Endothelial cell of umbilical vein (primary cell): ENCODE data around the gene CTIF. TPM values are rescaled to one million over a fixed set of nuclear protein-coding genes. Genes with fewer than 3 reads are reported as not detected.

Experiments
- BruUV-seq: library from RNA; stranded (reverse); fragments of 400-500 nt; replicated peaks from 2 replicates; lab custom pipeline; 2021; lab: Mats Ljungman, UMichigan
- CTCF ChIA-PET: fragments of 300-600, 350-600 bp; sonication (Branson Sonifier 250); formaldehyde crosslinking; loops from one replicate; lab custom pipeline; 2021; ENCODE audit warnings: antibody characterized with exemption, inconsistent platforms; lab: Charles Lee
- POLR2A ChIA-PET: fragments of 300-600, 350-600 bp; sonication (Branson Sonifier 250); formaldehyde crosslinking; loops from one replicate; lab custom pipeline; 2021; ENCODE audit warnings: antibody characterized with exemption, inconsistent platforms; lab: Charles Lee
- DNase-seq: peaks from one replicate; pipeline ENCODE4 v3.0.0-alpha.2; 2011; ENCODE audit warnings: low read depth, low spot score
- FAIRE-seq: peaks from 2 replicates; lab custom pipeline; 2011; peaks lifted over from hg19 to GRCh38; lab: Jason Lieb, UNC
- H2AFZ ChIP-seq: 2 replicates; pipeline ENCODE4 v1.6.0; 2012; ENCODE audit warnings: low read depth, low read length, control low read depth, inconsistent platforms
- H3K27ac ChIP-seq: 2 replicates; pipeline ENCODE4 v1.5.1; 2011; ENCODE audit warnings: low read depth, mild to moderate bottlenecking, control low read depth, low read length, moderate library complexity; ENCODE audit not compliant: insufficient read depth
- H3K27me3 ChIP-seq, 2 experiments: 2 replicates each; pipeline versions ENCODE4 v1.6.0 to v1.6.1; 2011; ENCODE audit warnings: low read length in 2 of 2, mixed read lengths in 1 of 2; ENCODE audit not compliant: control insufficient read depth in 2 of 2, insufficient read depth in 2 of 2
- H3K36me3 ChIP-seq, 2 experiments: 2 replicates in 1 of 2; 3 replicates in 1 of 2; pipeline ENCODE4 v1.5.1; 2011; ENCODE audit warnings: low read length in 2 of 2, mild to moderate bottlenecking in 1 of 2, moderate library complexity in 1 of 2; ENCODE audit not compliant: control insufficient read depth in 2 of 2, insufficient read depth in 2 of 2; ENCODE audit errors: extremely low read depth in 1 of 2
- H3K4me1 ChIP-seq: 3 replicates; pipeline ENCODE4 v1.5.1; 2011; ENCODE audit warnings: mild to moderate bottlenecking, low read length; ENCODE audit not compliant: control insufficient read depth, insufficient read depth; ENCODE audit errors: extremely low read depth
- H3K4me2 ChIP-seq: 2 replicates; pipeline ENCODE4 v1.6.1; 2011; ENCODE audit warnings: low read length, control low read depth, mixed read lengths; ENCODE audit not compliant: insufficient read depth
- H3K4me3 ChIP-seq, 3 experiments: fragments of 200-600 bp in 1 of 3; sonication (generic), shearing (Covaris generic) in 1 of 3; replicated peaks in 1 of 3; 2 replicates each; pipeline ENCODE4 v1.5.1; 2011 to 2016; ENCODE audit warnings: control low read depth in 3 of 3, low read length in 3 of 3, mild to moderate bottlenecking in 2 of 3, inconsistent platforms in 1 of 3, low read depth in 1 of 3, moderate library complexity in 1 of 3; ENCODE audit not compliant: insufficient read depth in 1 of 3
- H3K79me2 ChIP-seq: 2 replicates; pipeline ENCODE4 v1.6.0; 2012; ENCODE audit warnings: low read length, inconsistent platforms; ENCODE audit not compliant: control insufficient read depth, insufficient read depth
- H3K9ac ChIP-seq: replicated peaks from 2 replicates; pipeline ENCODE3; 2011; ENCODE audit warnings: low read length, control low read depth; ENCODE audit not compliant: insufficient read depth; ENCODE audit errors: extremely low read depth
- H3K9me1 ChIP-seq: replicated peaks from 3 replicates; pipeline ENCODE4 v1.6.0; 2011; ENCODE audit warnings: mild to moderate bottlenecking, low read length; ENCODE audit not compliant: control insufficient read depth, insufficient read depth; ENCODE audit errors: extremely low read depth
- H3K9me3 ChIP-seq: replicated peaks from 2 replicates; pipeline ENCODE4 v1.5.1; 2012; ENCODE audit warnings: low read length, inconsistent platforms; ENCODE audit not compliant: control insufficient read depth, insufficient read depth
- H4K20me1 ChIP-seq: replicated peaks from 2 replicates; pipeline ENCODE3; 2011; ENCODE audit warnings: mild to moderate bottlenecking, low read length; ENCODE audit not compliant: control insufficient read depth, insufficient read depth; ENCODE audit errors: extremely low read depth
- FOS ChIP-seq: IDR thresholded peaks from 2 replicates; pipeline ENCODE4 v1.6.1; 2011; ENCODE audit warnings: mild to moderate bottlenecking, low read length, moderate library complexity, borderline replicate concordance; ENCODE audit not compliant: insufficient read depth
- GATA2 ChIP-seq: IDR thresholded peaks from 2 replicates; pipeline ENCODE4 v1.7.0; 2011; ENCODE audit warnings: low read depth, mild to moderate bottlenecking, moderate library complexity, mixed read lengths, low read length; ENCODE audit not compliant: insufficient read length, insufficient read depth
- JUN ChIP-seq: IDR thresholded peaks from 2 replicates; pipeline ENCODE4 v1.6.1; 2011; ENCODE audit warnings: borderline replicate concordance, low read depth; ENCODE audit not compliant: insufficient read length, insufficient read depth
- POLR2A ChIP-seq: IDR thresholded peaks from 2 replicates; pipeline ENCODE4 v1.6.1; 2012; ENCODE audit warnings: low read depth, mild to moderate bottlenecking, control low read depth, low read length
- POLR2AphosphoS5 ChIP-seq: IDR thresholded peaks from 2 replicates; pipeline ENCODE4 v1.6.1; 2012; ENCODE audit warnings: low read depth, mild to moderate bottlenecking, control low read depth, low read length, moderate library complexity; ENCODE audit not compliant: insufficient read depth
- dilution Hi-C: fragments of 300-500 bp; cut with MboI; formaldehyde crosslinking; loops from one replicate; pipeline ENCODE4 v1.15.0; 2019; ENCODE audit warnings: low sequenced_read_pairs; ENCODE audit not compliant: extremely low pct_ligation_motif_present
- intact Hi-C: fragments of 100-400 bp; cut with micrococcal nuclease; formaldehyde crosslinking; loops from one replicate; pipeline ENCODE4 v1.10.0; 2022
- polyA plus RNA-seq, 4 experiments: library from polyadenylated mRNA; depleted of rRNA in 3 of 4; stranded (reverse) in 3 of 4; unstranded in 1 of 4; fragments of >200 nt; gene quantifications; 2 replicates each; pipeline versions ENCODE4 v1.2.1 to v1.2.3, GENCODE V29; 2011 to 2012; ENCODE audit warnings: missing spikeins in 1 of 4
- total RNA-seq: library from RNA; stranded (reverse); gene quantifications from 2 replicates; pipeline ENCODE4 v1.2.3, GENCODE V29; 2021

CTIF gene
- total and polyA plus RNA-seq, 2 donors (not counting 3 experiments of a cell fraction or from before 2014, with no cell fraction given): 20.9 to 57.7 TPM

DNA sequence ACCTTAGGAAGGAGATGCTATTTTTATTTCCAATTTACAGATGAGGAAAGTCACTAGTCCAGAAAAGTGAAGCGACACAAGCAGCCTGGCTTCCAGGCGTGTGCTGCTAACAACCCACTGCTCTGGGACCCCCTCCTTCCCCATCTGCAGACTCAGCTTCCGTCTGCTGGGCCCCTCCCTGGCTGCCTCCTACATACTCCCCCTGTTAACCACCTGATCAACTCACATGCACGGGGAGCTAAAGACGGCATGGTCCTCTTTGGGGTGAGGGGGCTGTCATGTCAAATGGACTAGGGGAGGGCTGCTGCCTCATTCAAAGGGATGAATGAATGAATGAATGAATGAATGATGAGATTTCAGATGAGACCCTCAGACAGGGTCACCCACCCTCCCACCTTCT is 184.2 kb downstream of the CTIF start:
- dilution Hi-C loops: no loop called here
- Histone ChIP-seq H2AFZ (no peak overlapping the region), H3K9ac (no peak overlapping the region), H3K9me3 (no peaks in the 10 kb centered on the region), H4K20me1 (no peaks in the 10 kb centered on the region), H3K27ac (no peak overlapping the region), H3K4me3 (no peak overlapping the region), H3K27me3 (no peaks in the 10 kb centered on the region), H3K36me3 (no peaks in the 10 kb centered on the region), H3K4me1 (peaks cover 10% of the 10 kb centered on the region), H3K9me1 (no peaks in the 10 kb centered on the region), H3K4me2 (no peak overlapping the region), H3K79me2 (no peaks in the 10 kb centered on the region)
- no TSS peak for BruUV-seq
- FAIRE-seq: no peak
- POLR2A ChIA-PET: no interaction called here
- TF ChIP-seq POLR2A: no peak
- no peak for DNase-seq
- CTCF ChIA-PET: interaction anchor here (0.6 kb wide), 1 partner anchor 724 kb away, joined by 4 read pairs; no protein-coding TSS in a partner anchor
- intact Hi-C loops: no loop called here

GRCh38 chr18:48723837-48724236 is 185.0 kb downstream of the CTIF start:
- H2AFZ ChIP-seq: no peak overlapping the region
- DNase-seq: no peak
- TF ChIP-seq GATA2 (no peak), POLR2AphosphoS5 (no peak), FOS (no peak), JUN (no peak)
- FAIRE-seq: no peak
- no peak overlapping the region for H3K9ac ChIP-seq
- H3K4me1 ChIP-seq: peaks cover 10% of the 10 kb centered on the region
- no peaks in the 10 kb centered on the region for H3K9me1 ChIP-seq
- ChIA-PET CTCF (no interaction called here), POLR2A (no interaction called here)
- no peaks in the 10 kb centered on the region for H3K36me3 ChIP-seq
- no TSS peak for BruUV-seq
- H3K9me3 ChIP-seq: no peaks in the 10 kb centered on the region
- H3K27me3 ChIP-seq: no peaks in the 10 kb centered on the region
- H3K4me2 ChIP-seq: no peak overlapping the region
- H3K79me2 ChIP-seq: no peaks in the 10 kb centered on the region
- H4K20me1 ChIP-seq: no peaks in the 10 kb centered on the region
- H3K27ac ChIP-seq: no peak overlapping the region
- dilution Hi-C loops: no loop called here
- no peak overlapping the region for H3K4me3 ChIP-seq
- intact Hi-C loops: no loop called here
